ENCODE data around the gene CD300LB. TPM values are rescaled to one million over a fixed set of nuclear protein-coding genes. Genes with fewer than 3 reads are reported as not detected.

CD300LB gene
- total and polyA plus RNA-seq, 3 donors from 2014 or later, result 0.30 to 0.99 (median 0.71) TPM

- H3K9me3 ChIP-seq, result no peaks in the 10 kb centered on the region
- H3K27me3 ChIP-seq, result no peaks in the 10 kb centered on the region
- no peak overlapping the region for H3K4me3 ChIP-seq
- intact Hi-C loops (cut with DNase I; ENCODE audit: low total_unique reads), result no loop called here
- DNase-seq, result no peak
- TF ChIP-seq POLR2A (IDR thresholded peaks at IDR 0.05) (no peak), CTCF (IDR thresholded peaks at IDR 0.05) (no peak)
- H3K36me3 ChIP-seq (ENCODE audit: low read depth, missing control alignments), result no peaks in the 10 kb centered on the region
- 61 to 67% methylated on average over 3 to 4 of the region's 8 CpGs for WGBS, 2 donors
- no peak overlapping the region for H3K27ac ChIP-seq
- peaks cover 2% of the 10 kb centered on the region for H3K4me1 ChIP-seq
Measured at GRCh38 chr17:74473294-74473693, 58.0 kb downstream of the CD300LB start.

- 69 to 85% methylated on average over 4 of the region's 4 CpGs for WGBS, 2 donors
- H3K36me3 ChIP-seq (ENCODE audit: low read depth, missing control alignments), result no peaks in the 10 kb centered on the region
- no peaks in the 10 kb centered on the region for H3K4me1 ChIP-seq
- no peak for TF ChIP-seq CTCF (IDR thresholded peaks at IDR 0.05)
- no peak for TF ChIP-seq POLR2A (IDR thresholded peaks at IDR 0.05)
- no peak overlapping the region for H3K4me3 ChIP-seq
- no peak for DNase-seq
- no peak overlapping the region for H3K27ac ChIP-seq
- H3K9me3 ChIP-seq, result no peaks in the 10 kb centered on the region
- H3K27me3 ChIP-seq, result no peaks in the 10 kb centered on the region
- intact Hi-C loops (cut with DNase I; ENCODE audit: low total_unique reads), result no loop called here
Measured at GRCh38 chr17:74472890-74473289, 58.4 kb downstream of the CD300LB start.

- Histone ChIP-seq H3K27me3 (no peaks in the 10 kb centered on the region), H3K9me3 (no peaks in the 10 kb centered on the region), H3K4me3 (no peak overlapping the region), H3K36me3 (ENCODE audit: low read depth, missing control alignments) (no peaks in the 10 kb centered on the region), H3K4me1 (peaks cover 4% of the 10 kb centered on the region), H3K27ac (no peak overlapping the region)
- WGBS, 2 donors, result 94 to 97% methylated on average over 3 of the region's 3 CpGs
- no peak for TF ChIP-seq POLR2A (IDR thresholded peaks at IDR 0.05)
- TF ChIP-seq CTCF (IDR thresholded peaks at IDR 0.05), result no peak
- intact Hi-C loops (cut with DNase I; ENCODE audit: low total_unique reads), result no loop called here
- DNase-seq, result no peak
Measured at GRCh38 chr17:74471341-74471740, 59.9 kb downstream of the CD300LB start.

Other genes starting within 250 kb of the CD300LB start
- gene KIF19, start 205.2 kb downstream of the CD300LB start, total RNA-seq, result 1 to 10 TPM; 3.0 to 3.3 TPM
- gene KIF19, start 205.2 kb downstream of the CD300LB start, polyA plus RNA-seq (ENCODE audit: insufficient read depth, low read depth, low replicate concordance), result 2.0 TPM
- 1 to 10 TPM in 1 of 2 donors, under 1 TPM in 1; 0.79 to 1.2 TPM for gene BTBD17, start 169.6 kb downstream of the CD300LB start, total RNA-seq
- gene BTBD17, start 169.6 kb downstream of the CD300LB start, polyA plus RNA-seq (ENCODE audit: insufficient read depth, low read depth, low replicate concordance), result not detected
- gene GPR142, start 164.0 kb downstream of the CD300LB start, total RNA-seq, result under 1 TPM; 0.55 to 0.87 TPM
- gene GPR142, start 164.0 kb downstream of the CD300LB start, polyA plus RNA-seq (ENCODE audit: insufficient read depth, low read depth, low replicate concordance), result 0.51 TPM
- gene GPRC5C, start 99.4 kb downstream of the CD300LB start, total RNA-seq, result 10 to 100 TPM in 1 of 2 donors, 1 to 10 TPM in 1; 6.8 to 19.0 TPM
- gene GPRC5C, start 99.4 kb downstream of the CD300LB start, polyA plus RNA-seq (ENCODE audit: insufficient read depth, low read depth, low replicate concordance), result 14.1 TPM
- 1 to 10 TPM; 2.0 to 2.4 TPM for gene CD300A, start 64.8 kb downstream of the CD300LB start, total RNA-seq
- gene CD300A, start 64.8 kb downstream of the CD300LB start, polyA plus RNA-seq (ENCODE audit: insufficient read depth, low read depth, low replicate concordance), result 3.7 TPM
- under 1 TPM; 0.39 to 0.81 TPM for gene CD300C, start 14.6 kb upstream of the CD300LB start, total RNA-seq
- 0.34 TPM for gene CD300C, start 14.6 kb upstream of the CD300LB start, polyA plus RNA-seq (ENCODE audit: insufficient read depth, low read depth, low replicate concordance)
- gene CD300H, start 36.0 kb upstream of the CD300LB start, total RNA-seq, result not detected
- not detected for gene CD300H, start 36.0 kb upstream of the CD300LB start, polyA plus RNA-seq (ENCODE audit: insufficient read depth, low read depth, low replicate concordance)
- not detected for gene CD300LD, start 60.8 kb upstream of the CD300LB start, total RNA-seq
- 0.41 TPM for gene CD300LD, start 60.8 kb upstream of the CD300LB start, polyA plus RNA-seq (ENCODE audit: insufficient read depth, low read depth, low replicate concordance)
- under 1 TPM in 1 of 2 donors, not detected in 1; 0.31 TPM for gene CD300E, start 92.3 kb upstream of the CD300LB start, total RNA-seq
- 0.45 TPM for gene CD300E, start 92.3 kb upstream of the CD300LB start, polyA plus RNA-seq (ENCODE audit: insufficient read depth, low read depth, low replicate concordance)
- 1 to 10 TPM in 1 of 2 donors, under 1 TPM in 1; 0.43 to 1.1 TPM for gene CD300LF, start 181.4 kb upstream of the CD300LB start, total RNA-seq
- gene CD300LF, start 181.4 kb upstream of the CD300LB start, polyA plus RNA-seq (ENCODE audit: insufficient read depth, low read depth, low replicate concordance), result 0.79 TPM
- under 1 TPM; 0.81 to 0.94 TPM for gene RAB37, start 205.8 kb upstream of the CD300LB start, total RNA-seq
- 1.9 TPM for gene RAB37, start 205.8 kb upstream of the CD300LB start, polyA plus RNA-seq (ENCODE audit: insufficient read depth, low read depth, low replicate concordance)
- gene NHERF1, start 217.2 kb upstream of the CD300LB start, total RNA-seq, result 10 to 100 TPM; 26.9 to 28.6 TPM
- 69.2 TPM for gene NHERF1, start 217.2 kb upstream of the CD300LB start, polyA plus RNA-seq (ENCODE audit: insufficient read depth, low read depth, low replicate concordance)
- 10 to 100 TPM; 45.6 to 51.3 TPM for gene NAT9, start 244.9 kb upstream of the CD300LB start, total RNA-seq
- 43.8 TPM for gene NAT9, start 244.9 kb upstream of the CD300LB start, polyA plus RNA-seq (ENCODE audit: insufficient read depth, low read depth, low replicate concordance)

Data from testis (tissue), 3 donors.